GM06990 (cell line): Measurements from ENCODE around the gene MYZAP.

Source experiments
- DNase-seq: peaks from one replicate; pipeline ENCODE4 v3.0.0-alpha.2; 2011; ENCODE audit not compliant: insufficient read length; ENCODE audit errors: extremely low read depth
- H3K27me3 ChIP-seq: replicated peaks from 2 replicates; pipeline ENCODE4 v1.6.0; 2011; ENCODE audit warnings: low read length; ENCODE audit not compliant: control insufficient read depth, insufficient read depth
- H3K36me3 ChIP-seq: 2 replicates; pipeline ENCODE4 v1.5.1; 2011; ENCODE audit warnings: low read length; ENCODE audit not compliant: control insufficient read depth, insufficient read depth
- H3K4me3 ChIP-seq: replicated peaks from 2 replicates; pipeline ENCODE4 v1.5.1; 2011; ENCODE audit warnings: low read depth, mild to moderate bottlenecking, control low read depth, low read length
- TF ChIP-seq, protein P1 (sequence below): IDR thresholded peaks from 2 replicates; pipeline ENCODE4 v1.5.1; 2011; ENCODE audit warnings: low read length, control low read depth, mild to moderate bottlenecking, inconsistent platforms; ENCODE audit not compliant: insufficient read depth, poor library complexity, severe bottlenecking

MYZAP gene

GRCh38 chr15:57557267-57557666 lies 34.4 kb upstream of the MYZAP start:
- H3K4me3 ChIP-seq: no peak overlapping the region
- H3K36me3 ChIP-seq: no peaks in the 10 kb centered on the region
- no peaks in the 10 kb centered on the region; the same call in 1 of the 2 replicates for H3K27me3 ChIP-seq
- TF ChIP-seq, protein P1, sequence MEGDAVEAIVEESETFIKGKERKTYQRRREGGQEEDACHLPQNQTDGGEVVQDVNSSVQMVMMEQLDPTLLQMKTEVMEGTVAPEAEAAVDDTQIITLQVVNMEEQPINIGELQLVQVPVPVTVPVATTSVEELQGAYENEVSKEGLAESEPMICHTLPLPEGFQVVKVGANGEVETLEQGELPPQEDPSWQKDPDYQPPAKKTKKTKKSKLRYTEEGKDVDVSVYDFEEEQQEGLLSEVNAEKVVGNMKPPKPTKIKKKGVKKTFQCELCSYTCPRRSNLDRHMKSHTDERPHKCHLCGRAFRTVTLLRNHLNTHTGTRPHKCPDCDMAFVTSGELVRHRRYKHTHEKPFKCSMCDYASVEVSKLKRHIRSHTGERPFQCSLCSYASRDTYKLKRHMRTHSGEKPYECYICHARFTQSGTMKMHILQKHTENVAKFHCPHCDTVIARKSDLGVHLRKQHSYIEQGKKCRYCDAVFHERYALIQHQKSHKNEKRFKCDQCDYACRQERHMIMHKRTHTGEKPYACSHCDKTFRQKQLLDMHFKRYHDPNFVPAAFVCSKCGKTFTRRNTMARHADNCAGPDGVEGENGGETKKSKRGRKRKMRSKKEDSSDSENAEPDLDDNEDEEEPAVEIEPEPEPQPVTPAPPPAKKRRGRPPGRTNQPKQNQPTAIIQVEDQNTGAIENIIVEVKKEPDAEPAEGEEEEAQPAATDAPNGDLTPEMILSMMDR: no peak
- no peak for DNase-seq

GRCh38 chr15:57557810-57558209 lies 33.9 kb upstream of the MYZAP start:
- TF ChIP-seq, protein P1: no peak
- Histone ChIP-seq H3K4me3 (no peak overlapping the region), H3K27me3 (no peaks in the 10 kb centered on the region; the same call in 1 of the 2 replicates), H3K36me3 (no peaks in the 10 kb centered on the region)
- DNase-seq: no peak

- TF ChIP-seq, protein P1: peak; percentile 93
- Histone ChIP-seq H3K27me3 (no peaks in the 10 kb centered on the region), H3K36me3 (no peaks in the 10 kb centered on the region), H3K4me3 (no peak overlapping the region)
- DNase-seq: no peak
Observed at GRCh38 chr15:57559875-57560274, 31.8 kb upstream of the MYZAP start.

- H3K36me3 ChIP-seq: no peaks in the 10 kb centered on the region
- TF ChIP-seq, protein P1: peak; percentile 91
- peak; percentile 48 for DNase-seq
- H3K4me3 ChIP-seq: no peak overlapping the region
- no peaks in the 10 kb centered on the region for H3K27me3 ChIP-seq
Observed at GRCh38 chr15:57561041-57561711, 30.5 kb upstream of the MYZAP start.

GRCh38 chr15:57562196-57562769 lies 29.4 kb upstream of the MYZAP start:
- TF ChIP-seq, protein P1: no peak

DNA sequence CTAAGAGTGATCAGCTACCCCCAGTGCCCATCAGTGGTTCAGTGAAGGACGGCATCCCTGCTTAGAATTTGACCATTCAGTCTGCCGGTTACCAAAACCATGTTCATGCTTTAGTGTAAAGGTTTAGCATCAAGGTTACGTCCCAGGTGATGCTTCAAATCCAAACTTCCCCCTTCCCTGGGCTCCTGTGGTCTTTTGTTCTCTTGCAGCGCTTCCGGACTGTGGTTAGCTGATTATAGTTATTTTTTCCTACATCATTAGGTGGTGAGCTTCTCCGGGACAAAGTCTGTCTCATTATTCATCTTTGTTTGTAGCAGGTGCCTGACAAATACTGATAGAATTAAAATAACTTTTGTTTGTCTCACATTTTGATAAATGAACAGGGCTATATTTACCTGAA lies 28.3 kb upstream of the MYZAP start:
- Histone ChIP-seq H3K4me3 (no peak overlapping the region), H3K36me3 (no peaks in the 10 kb centered on the region), H3K27me3 (no peaks in the 10 kb centered on the region)
- DNase-seq: no peak
- TF ChIP-seq, protein P1: no peak

More at GRCh38 chr15:57562196-57562769, 29.4 kb upstream of the MYZAP start:
- Histone ChIP-seq H3K36me3 (no peaks in the 10 kb centered on the region), H3K27me3 (no peaks in the 10 kb centered on the region), H3K4me3 (no peak overlapping the region)
- no peak for DNase-seq
